ENCODE measurements around the gene PSORS1C2.

The PSORS1C2 gene

DNA sequence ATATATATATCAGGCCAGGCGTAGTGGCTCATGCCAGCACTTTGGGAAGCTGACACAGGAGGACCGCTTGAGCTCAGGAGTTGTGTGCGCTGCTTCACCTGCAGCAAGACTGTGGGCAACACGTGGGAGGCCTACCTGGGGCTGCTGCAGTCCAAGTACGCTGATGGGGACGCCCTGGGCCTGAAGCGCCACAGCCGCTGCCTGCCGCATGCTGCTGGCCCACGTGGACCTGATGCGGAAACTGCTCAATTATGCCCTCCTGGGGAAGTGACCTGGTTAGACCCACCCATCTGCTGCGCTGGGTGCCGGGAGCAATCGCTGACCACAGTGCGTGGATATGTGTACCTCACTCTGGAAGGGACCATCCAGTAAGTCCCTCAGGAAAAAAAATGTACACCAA lies 1.8 kb upstream of the PSORS1C2 start:
- no peak for DNase-seq (ENCODE audit: low read depth)

DNA sequence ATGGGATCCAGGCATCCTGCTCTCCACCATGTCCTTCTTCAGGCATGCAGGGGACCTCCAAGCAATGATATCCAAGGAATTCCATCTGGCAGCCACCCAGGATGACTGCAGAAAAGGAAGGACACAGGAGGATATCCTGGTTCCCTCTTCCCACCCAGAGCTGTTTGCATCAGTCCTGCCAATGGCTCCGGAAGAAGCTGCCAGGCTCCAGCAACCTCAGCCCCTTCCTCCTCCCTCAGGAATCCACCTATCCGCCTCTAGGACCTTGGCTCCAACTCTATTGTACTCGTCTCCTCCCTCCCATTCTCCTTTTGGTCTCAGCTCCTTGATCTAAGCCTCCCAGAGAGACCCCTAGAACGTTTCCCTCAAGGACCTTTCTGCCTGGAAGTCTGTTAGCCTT lies 733 bp upstream of the PSORS1C2 start:
- DNase-seq (ENCODE audit: low read depth), result no peak

GRCh38 chr6:31135710-31136109 lies 3.2 kb downstream of the PSORS1C2 start:
- DNase-seq (ENCODE audit: low read depth), result no peak

- DNase-seq (ENCODE audit: low read depth), result no peak
These were observed 6.1 kb downstream of the PSORS1C2 start for GRCh38 chr6:31132806-31133205.

GRCh38 chr6:31131595-31131994 lies 7.3 kb downstream of the PSORS1C2 start:
- no peak for DNase-seq (ENCODE audit: low read depth)

- no peak for DNase-seq (ENCODE audit: low read depth)
These were observed 8.1 kb downstream of the PSORS1C2 start for GRCh38 chr6:31130751-31131150.

- DNase-seq (ENCODE audit: low read depth), result no peak
These were observed 9.7 kb downstream of the PSORS1C2 start for GRCh38 chr6:31129130-31129529.

GRCh38 chr6:31128093-31128676 lies 10.7 kb downstream of the PSORS1C2 start:
- DNase-seq (ENCODE audit: low read depth), result no peak

- DNase-seq (ENCODE audit: low read depth), result no peak
These were observed 12.3 kb downstream of the PSORS1C2 start for GRCh38 chr6:31126396-31127175.

GRCh38 chr6:31125586-31126363 lies 13.1 kb downstream of the PSORS1C2 start:
- peak; percentile 81 for DNase-seq (ENCODE audit: low read depth)

DNA sequence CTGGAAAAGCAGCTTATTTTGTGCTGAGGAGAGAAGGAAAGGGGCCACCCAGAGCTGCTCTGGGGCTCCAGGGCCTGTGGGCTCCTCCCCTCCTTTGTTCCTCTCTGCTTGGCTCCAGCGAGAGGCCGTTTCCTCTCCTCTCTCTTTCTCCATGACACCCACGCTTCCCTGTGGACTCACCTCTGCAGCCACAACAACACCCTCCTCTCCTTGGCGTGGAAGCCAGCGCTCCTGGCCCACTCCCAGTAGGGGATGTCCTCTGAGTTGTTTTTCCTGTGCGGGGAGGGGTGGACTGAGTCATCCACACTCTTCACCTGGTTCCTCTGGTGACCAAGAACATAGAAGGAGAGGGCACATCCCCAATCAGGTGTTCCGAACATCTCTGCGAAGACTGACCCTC lies 13.7 kb downstream of the PSORS1C2 start:
- no peak for DNase-seq (ENCODE audit: low read depth)

DNA sequence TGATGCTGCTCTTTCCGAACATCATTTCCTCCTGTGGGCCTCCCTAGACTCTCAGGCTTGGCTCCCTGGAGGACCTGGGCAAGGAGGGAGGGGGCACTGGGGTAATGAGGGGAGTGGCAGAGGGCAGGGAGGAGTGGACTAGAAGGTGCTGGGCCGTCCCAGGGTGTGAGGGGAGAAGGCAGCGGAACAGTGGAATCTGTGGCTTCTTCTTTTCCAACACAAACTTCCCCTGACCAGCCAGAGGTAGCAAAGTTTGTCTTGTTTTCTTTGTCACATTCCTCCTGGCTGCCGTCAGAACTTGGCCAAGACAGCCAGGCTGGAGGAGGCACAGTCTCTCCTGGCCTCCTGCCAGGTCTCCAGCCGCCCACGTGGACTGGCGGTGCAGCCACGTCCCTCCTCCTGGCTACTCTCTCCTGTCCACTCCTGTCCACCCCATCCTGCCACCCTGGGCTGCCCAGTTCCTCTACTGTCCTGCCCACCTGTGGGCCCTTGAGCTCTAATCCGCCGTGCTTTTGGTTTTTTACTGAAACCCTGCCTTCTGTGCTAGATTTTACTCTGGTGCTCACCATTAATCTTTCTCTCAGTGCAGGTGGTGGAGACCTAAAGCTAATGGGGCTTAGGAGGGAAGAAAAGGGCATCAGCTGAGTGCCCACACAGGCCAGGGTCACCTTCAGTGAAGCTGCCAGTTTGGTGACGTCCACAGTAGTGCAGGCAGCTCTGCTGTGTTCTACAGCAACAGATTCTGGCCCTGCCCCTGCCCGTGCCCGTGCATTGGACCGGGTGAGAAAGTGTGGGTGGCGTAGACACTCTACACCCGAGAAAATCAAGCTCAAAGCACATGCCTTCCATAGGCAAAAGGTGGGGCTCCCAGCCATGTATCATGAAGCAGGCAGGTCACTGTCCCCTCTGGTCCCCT lies 15.8 kb downstream of the PSORS1C2 start:
- DNase-seq (ENCODE audit: low read depth), result peak; percentile 66

- no peak for DNase-seq (ENCODE audit: low read depth)
These were observed 17.6 kb downstream of the PSORS1C2 start for GRCh38 chr6:31121131-31121790.

DNA sequence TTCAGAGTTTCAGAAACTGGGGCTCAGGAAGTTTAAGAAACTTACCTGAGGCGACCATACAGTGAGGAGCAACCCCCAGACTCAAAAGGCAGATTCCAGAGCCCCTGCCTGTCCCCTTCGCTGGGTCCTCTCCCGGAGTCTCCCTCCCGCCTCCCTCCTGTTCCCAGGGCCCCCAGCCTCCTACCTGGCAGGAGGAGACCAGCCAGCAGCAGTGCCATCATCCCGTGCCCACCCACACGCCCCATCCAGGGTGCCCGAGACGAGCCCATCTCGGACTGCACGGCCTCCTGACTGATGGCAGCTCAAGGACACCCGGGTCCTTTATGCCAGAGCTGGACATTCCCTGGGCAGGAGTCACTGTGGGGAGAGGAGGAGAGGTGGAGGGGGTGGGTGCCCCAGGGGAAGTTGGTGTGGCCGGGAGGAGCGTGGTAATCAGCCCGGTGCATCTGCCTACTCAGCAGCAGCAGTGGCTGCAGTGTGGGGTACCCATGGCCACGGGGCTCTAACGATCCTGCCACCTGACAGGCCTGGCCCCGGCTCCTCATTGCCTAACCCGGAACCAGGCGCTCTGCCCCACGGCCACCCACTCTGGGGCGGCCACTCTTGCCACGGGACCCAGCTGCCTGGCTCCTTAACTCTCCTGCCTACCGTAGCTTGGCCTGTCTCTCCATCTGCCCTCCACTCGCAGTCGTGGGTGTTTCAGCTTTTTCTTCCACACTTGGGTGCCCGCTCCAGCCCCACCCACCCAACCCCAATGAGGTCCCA lies 18.5 kb downstream of the PSORS1C2 start, which contains the start of gene CDSN:
TSS of gene CDSN (minus strand) at position 296 of the 765 bp plus-strand sequence. CDS start at position 269, 27 bp downstream.
- DNase-seq (ENCODE audit: low read depth), result no peak

- no peak for DNase-seq (ENCODE audit: low read depth)
These were observed 20.7 kb downstream of the PSORS1C2 start for GRCh38 chr6:31118178-31118577.

DNA sequence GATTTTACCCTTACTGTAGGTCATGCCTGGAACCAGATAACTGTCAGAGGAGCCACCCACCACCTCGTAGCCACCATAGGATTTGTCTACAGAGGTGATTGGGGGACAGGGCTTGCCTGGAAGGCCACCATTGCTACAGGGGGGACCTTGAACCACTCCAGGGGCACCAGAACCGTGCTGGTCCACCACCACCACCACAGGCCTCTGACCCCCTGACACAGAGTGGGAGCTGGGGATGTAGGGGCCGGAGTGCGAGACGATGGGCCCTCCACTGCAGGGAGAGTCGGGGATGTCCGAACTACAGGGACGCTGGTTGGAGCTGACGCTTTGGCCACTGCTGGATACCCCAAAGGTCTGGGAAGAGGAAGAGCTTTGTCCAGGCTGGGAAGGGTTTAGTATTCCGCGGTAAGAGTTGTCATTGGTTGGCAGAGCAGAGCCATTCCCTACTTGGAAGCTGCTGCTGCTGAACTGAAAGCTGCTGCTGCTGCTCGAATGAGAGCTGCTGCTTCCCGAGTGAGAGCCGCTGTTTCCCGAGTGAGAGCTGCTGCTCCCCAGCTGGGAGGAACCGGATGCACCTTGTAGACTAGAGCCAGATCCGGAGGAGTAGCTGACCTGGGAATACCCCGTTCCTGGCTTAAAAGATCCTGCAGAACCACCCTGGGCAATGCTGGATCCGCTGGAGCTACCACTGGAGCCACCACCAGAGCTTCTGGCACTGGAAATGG lies 22.0 kb downstream of the PSORS1C2 start:
- DNase-seq (ENCODE audit: low read depth), result no peak

- no peak for DNase-seq (ENCODE audit: low read depth)
These were observed 22.8 kb downstream of the PSORS1C2 start for GRCh38 chr6:31115941-31116560.

DNA sequence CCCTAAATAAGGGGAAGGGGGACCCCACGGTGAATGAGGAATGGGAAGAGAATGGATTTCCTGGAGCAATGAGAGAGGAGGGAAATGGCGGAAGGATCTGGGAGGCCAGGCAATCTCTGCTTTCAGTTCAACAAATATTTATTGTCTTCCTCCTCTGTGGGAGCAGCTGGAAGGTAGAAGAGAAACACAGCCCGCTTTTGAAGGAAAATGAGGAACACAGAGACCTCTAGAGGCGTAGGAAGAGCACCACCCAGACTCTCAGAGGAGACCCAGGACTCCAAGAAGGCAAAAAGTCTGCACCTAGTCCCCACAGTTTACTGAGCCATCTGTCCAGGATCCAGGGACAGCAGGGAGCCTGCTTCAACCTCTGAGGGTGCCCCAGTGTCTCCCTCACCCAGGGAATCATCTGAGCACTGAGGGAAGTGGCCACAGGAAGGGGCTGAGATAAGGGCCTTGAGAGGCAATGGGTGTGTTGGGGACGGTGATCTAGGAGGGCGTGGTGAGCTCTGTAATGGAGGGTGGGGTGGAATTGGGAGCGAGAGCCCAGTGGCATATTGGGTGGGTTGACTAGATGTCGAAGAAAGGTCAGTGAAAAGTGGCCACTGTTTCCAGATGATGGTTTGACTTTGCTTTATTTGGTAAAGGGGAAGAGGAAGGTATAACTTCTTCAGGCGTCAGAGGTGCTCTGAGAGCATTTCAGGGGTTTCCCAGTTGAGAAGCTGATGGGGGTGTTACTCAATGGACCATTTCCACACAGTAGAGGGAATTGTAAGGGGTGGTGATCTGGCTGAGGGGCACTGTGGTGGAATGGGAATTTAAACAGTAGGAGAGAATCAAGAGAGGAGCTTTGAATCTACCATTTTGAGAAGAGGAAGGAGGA lies 23.7 kb downstream of the PSORS1C2 start:
- DNase-seq (ENCODE audit: low read depth), result no peak

All from GM04504 (cell line).